Type B pancreatic cell (in vitro differentiated cells): ENCODE data around the gene RP2. TPM values are rescaled to one million over a fixed set of nuclear protein-coding genes. Genes with fewer than 3 reads are reported as not detected.
A peak's percentile ranks its signal among the peaks of the same experiment; 100 is the strongest.

ENCODE experiments used
- DNase-seq: peaks from one replicate; pipeline ENCODE4 v3.0.0; 2021; ENCODE audit warnings: mixed read lengths; ENCODE audit not compliant: unreplicated experiment; ENCODE audit errors: extremely low spot score
- H3K27ac Mint-ChIP-seq: 2 replicates; pipeline ENCODE4 v1.8.0; 2021; ENCODE audit warnings: mild to moderate bottlenecking, mixed read lengths
- H3K27me3 Mint-ChIP-seq: 2 replicates; pipeline ENCODE4 v1.8.0; 2021; ENCODE audit warnings: mixed read lengths
- H3K36me3 Mint-ChIP-seq: 2 replicates; pipeline ENCODE4 v1.8.0; 2021; ENCODE audit warnings: mixed read lengths
- H3K4me1 Mint-ChIP-seq: one replicate; pipeline ENCODE4 v1.8.0; 2021; ENCODE audit warnings: mixed read lengths; ENCODE audit not compliant: unreplicated experiment
- H3K4me3 Mint-ChIP-seq: 2 replicates; pipeline ENCODE4 v1.8.0; 2021; ENCODE audit warnings: mild to moderate bottlenecking, mixed read lengths
- H3K9me3 Mint-ChIP-seq: 2 replicates; pipeline ENCODE4 v1.8.0; 2021; ENCODE audit warnings: mixed read lengths
- CTCF ChIP-seq: fragments of 200-600 bp; sonication (generic); conservative IDR thresholded peaks from 2 replicates; pipeline ENCODE4 v1.5.0; 2021; ENCODE audit warnings: antibody characterized with exemption, mild to moderate bottlenecking
- total RNA-seq: library from RNA; stranded (reverse); gene quantifications from 2 replicates; pipeline ENCODE4 v1.2.1, GENCODE V29; 2021; ENCODE audit warnings: low replicate concordance

RP2 gene
- total RNA-seq, 1 donor from 2014 or later: 7.7 TPM

GRCh38 chrX:46819136-46819535 lies 17.7 kb upstream of the RP2 start:
- no peaks in the 10 kb centered on the region for H3K36me3 Mint-ChIP-seq
- H3K27ac Mint-ChIP-seq: no peak overlapping the region
- DNase-seq: peak; percentile 36
- H3K4me1 Mint-ChIP-seq: no peaks in the 10 kb centered on the region
- TF ChIP-seq CTCF: no peak
- H3K27me3 Mint-ChIP-seq: no peaks in the 10 kb centered on the region
- no peak overlapping the region for H3K4me3 Mint-ChIP-seq
- H3K9me3 Mint-ChIP-seq: no peaks in the 10 kb centered on the region

GRCh38 chrX:46820391-46821100 lies 16.3 kb upstream of the RP2 start:
- Mint-ChIP-seq H3K27ac (no peak overlapping the region), H3K4me3 (no peak overlapping the region), H3K4me1 (no peaks in the 10 kb centered on the region), H3K27me3 (no peaks in the 10 kb centered on the region), H3K9me3 (no peaks in the 10 kb centered on the region), H3K36me3 (no peaks in the 10 kb centered on the region)
- TF ChIP-seq CTCF: no peak
- DNase-seq: no peak

- no peak overlapping the region for H3K27ac Mint-ChIP-seq
- TF ChIP-seq CTCF: no peak
- H3K4me1 Mint-ChIP-seq: no peaks in the 10 kb centered on the region
- H3K4me3 Mint-ChIP-seq: no peak overlapping the region
- no peak for DNase-seq
- no peaks in the 10 kb centered on the region for H3K9me3 Mint-ChIP-seq
- H3K27me3 Mint-ChIP-seq: no peaks in the 10 kb centered on the region
- H3K36me3 Mint-ChIP-seq: no peaks in the 10 kb centered on the region
Observed at GRCh38 chrX:46823481-46823880, 13.4 kb upstream of the RP2 start.

GRCh38 chrX:46831765-46832327 lies 5.0 kb upstream of the RP2 start:
- TF ChIP-seq CTCF: no peak
- Mint-ChIP-seq H3K9me3 (no peaks in the 10 kb centered on the region), H3K4me3 (no peak overlapping the region), H3K27ac (no peak overlapping the region), H3K27me3 (no peaks in the 10 kb centered on the region), H3K4me1 (no peaks in the 10 kb centered on the region), H3K36me3 (no peaks in the 10 kb centered on the region)
- no peak for DNase-seq

- H3K27ac Mint-ChIP-seq: peak overlapping the region; percentile 98
- H3K4me1 Mint-ChIP-seq: no peaks in the 10 kb centered on the region
- no peaks in the 10 kb centered on the region for H3K27me3 Mint-ChIP-seq
- TF ChIP-seq CTCF: no peak
- no peak for DNase-seq
- no peaks in the 10 kb centered on the region for H3K9me3 Mint-ChIP-seq
- peak overlapping the region; percentile 98 for H3K4me3 Mint-ChIP-seq
- H3K36me3 Mint-ChIP-seq: peaks cover 3% of the 10 kb centered on the region
Observed at GRCh38 chrX:46837558-46838485, 979 bp downstream of the RP2 start.
